WTC11 (cell line): ENCODE measurements around the gene S100A12.

Source experiments
- SOX15 ChIP-seq: fragments of 250-450 bp; sonication (Bioruptor Pico); IDR thresholded peaks from 2 replicates; pipeline ENCODE4 v1.9.0; 2021; ENCODE audit warnings: mild to moderate bottlenecking
- TF ChIP-seq, protein P1 (sequence below): fragments of 200-600 bp; IDR thresholded peaks from 2 replicates; pipeline ENCODE4 v1.8.0; 2022; ENCODE audit warnings: antibody characterized with exemption

DNA sequence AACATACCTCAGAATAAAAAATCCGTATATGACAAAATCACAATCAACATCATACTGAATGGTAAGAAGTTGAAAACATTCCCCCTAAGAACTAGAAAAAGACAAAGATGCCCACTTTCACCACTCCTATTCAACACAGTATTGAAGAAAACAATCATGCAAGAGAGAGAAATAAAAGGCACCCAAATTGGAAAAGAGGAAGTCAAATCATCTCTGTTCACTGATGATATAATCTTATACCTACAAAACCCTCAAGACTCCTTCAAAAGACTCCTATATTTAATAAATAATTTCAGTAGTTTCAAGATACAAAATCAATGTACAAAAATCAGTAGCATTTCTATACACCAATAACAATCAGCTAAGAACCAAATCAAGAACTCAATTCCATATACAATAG is 41.5 kb downstream of the S100A12 start:
- no peak for TF ChIP-seq SOX15 (CRISPR knock-in tag)
- TF ChIP-seq, protein P1, sequence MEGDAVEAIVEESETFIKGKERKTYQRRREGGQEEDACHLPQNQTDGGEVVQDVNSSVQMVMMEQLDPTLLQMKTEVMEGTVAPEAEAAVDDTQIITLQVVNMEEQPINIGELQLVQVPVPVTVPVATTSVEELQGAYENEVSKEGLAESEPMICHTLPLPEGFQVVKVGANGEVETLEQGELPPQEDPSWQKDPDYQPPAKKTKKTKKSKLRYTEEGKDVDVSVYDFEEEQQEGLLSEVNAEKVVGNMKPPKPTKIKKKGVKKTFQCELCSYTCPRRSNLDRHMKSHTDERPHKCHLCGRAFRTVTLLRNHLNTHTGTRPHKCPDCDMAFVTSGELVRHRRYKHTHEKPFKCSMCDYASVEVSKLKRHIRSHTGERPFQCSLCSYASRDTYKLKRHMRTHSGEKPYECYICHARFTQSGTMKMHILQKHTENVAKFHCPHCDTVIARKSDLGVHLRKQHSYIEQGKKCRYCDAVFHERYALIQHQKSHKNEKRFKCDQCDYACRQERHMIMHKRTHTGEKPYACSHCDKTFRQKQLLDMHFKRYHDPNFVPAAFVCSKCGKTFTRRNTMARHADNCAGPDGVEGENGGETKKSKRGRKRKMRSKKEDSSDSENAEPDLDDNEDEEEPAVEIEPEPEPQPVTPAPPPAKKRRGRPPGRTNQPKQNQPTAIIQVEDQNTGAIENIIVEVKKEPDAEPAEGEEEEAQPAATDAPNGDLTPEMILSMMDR: no peak
